ENCODE results near the gene SRL. TPM values are rescaled to one million over a fixed set of nuclear protein-coding genes. Genes with fewer than 3 reads are reported as not detected.

Gene SRL
- total RNA-seq, 6 experiments from 2014 or later: 0.18 to 0.62 (median 0.28) TPM

DNA sequence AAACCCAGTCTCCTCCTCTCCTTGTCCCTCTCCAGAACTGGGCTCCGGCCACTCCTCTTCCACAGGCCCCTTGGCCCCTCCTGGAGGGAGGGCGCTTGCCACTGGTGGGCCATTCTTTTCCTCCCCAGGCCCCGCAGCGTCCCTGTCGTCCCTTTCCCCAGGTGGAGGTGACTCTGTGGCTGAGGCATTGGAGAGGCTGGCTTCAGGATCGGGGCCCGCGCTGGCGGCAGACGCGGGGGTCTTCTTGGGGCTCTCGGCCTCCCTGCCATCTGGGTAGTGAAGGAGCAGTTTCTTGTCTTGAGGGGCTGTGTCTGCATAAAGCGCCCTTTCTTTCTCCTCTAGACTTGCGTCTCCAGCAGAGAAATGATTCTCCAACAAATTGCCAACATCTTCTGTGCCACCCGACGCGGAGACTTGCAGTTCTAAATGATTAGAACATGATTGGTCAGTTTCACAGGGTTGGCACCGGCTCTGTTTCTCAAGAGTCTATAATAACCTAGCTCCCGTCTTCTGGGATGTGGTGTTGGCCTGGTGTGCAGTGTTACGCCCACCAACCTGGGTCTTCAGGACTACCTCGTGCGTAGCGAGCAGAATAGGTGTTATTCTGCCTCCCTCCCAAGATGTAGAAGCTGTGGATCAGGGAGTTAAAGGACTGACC, 34.1 kb downstream of the SRL start:
- Histone ChIP-seq H3K9me3 (no peaks in the 10 kb centered on the region), H3K4me3 (no peak overlapping the region), H3K36me3 (no peaks in the 10 kb centered on the region), H3K4me1 (peaks cover 0 to 10% (median 0%) of the 10 kb centered on the region in 4 donors), H3K27me3 (no peaks in the 10 kb centered on the region), H3K27ac (no peak overlapping the region)
- TF ChIP-seq, protein P1, sequence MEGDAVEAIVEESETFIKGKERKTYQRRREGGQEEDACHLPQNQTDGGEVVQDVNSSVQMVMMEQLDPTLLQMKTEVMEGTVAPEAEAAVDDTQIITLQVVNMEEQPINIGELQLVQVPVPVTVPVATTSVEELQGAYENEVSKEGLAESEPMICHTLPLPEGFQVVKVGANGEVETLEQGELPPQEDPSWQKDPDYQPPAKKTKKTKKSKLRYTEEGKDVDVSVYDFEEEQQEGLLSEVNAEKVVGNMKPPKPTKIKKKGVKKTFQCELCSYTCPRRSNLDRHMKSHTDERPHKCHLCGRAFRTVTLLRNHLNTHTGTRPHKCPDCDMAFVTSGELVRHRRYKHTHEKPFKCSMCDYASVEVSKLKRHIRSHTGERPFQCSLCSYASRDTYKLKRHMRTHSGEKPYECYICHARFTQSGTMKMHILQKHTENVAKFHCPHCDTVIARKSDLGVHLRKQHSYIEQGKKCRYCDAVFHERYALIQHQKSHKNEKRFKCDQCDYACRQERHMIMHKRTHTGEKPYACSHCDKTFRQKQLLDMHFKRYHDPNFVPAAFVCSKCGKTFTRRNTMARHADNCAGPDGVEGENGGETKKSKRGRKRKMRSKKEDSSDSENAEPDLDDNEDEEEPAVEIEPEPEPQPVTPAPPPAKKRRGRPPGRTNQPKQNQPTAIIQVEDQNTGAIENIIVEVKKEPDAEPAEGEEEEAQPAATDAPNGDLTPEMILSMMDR (IDR thresholded peaks at IDR 0.05): no peak
- TF ChIP-seq POLR2A (IDR thresholded peaks at IDR 0.05): no peak
- intact Hi-C loops (cut with DNase I): no loop called here
- WGBS (ENCODE audit: insufficient coverage, low coverage, low lambda C conversion rate, missing lambda C conversion rate): 88% methylated on average over 5 of the region's 23 CpGs
- ATAC-seq (no peak), DNase-seq (no peak)

DNA sequence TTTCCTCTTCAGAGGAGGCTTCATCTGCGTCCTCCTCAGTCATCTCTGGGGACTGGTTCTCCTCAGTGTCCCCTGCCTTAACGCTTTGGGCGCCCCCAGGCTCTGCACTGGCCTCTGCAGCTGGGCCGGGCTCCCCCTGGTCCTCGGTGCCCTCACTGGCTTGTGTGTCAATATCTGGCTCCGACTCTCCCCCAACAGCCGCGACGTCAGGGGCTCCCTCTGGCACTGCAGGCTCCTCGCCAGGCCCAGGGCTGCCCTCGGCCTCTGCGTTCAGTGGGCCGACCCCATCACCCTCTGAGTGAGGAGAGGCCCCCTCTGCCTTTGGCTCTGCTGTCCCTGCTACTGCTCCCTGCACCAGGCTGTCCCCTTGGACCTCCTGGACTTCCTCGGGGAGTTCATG, 34.7 kb downstream of the SRL start:
- no peak for TF ChIP-seq POLR2A (IDR thresholded peaks at IDR 0.05)
- TF ChIP-seq, protein P1 (IDR thresholded peaks at IDR 0.05): no peak
- Histone ChIP-seq H3K4me1 (peaks cover 0 to 10% (median 0%) of the 10 kb centered on the region in 4 donors), H3K4me3 (no peak overlapping the region), H3K36me3 (no peaks in the 10 kb centered on the region), H3K9me3 (no peaks in the 10 kb centered on the region), H3K27me3 (no peaks in the 10 kb centered on the region), H3K27ac (no peak overlapping the region)
- intact Hi-C loops (cut with DNase I): no loop called here
- no peak for DNase-seq
- ATAC-seq: no peak
- 61% methylated on average over 11 of the region's 14 CpGs for WGBS (ENCODE audit: insufficient coverage, low coverage, low lambda C conversion rate, missing lambda C conversion rate)

DNA sequence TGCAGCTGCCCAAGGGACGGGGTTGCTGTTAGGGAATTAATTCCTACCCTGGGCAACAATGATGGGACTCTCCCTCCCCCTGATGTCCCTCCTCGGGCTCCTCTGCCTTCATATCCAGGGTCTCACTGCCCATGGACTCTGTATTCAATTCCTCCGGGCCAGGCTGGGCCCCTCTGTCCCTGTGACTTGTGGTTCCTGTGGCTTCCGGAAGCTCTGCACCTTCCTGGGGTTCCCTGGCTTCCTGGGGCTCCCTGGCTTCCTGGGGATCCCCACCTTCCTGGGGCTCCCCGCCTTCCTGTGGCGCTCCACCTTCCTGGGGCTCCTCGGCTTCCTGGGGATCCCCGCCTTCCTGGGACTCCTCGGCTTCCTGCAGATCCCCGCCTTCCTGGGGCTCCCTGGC, 35.2 kb downstream of the SRL start:
- H3K27me3 ChIP-seq: no peaks in the 10 kb centered on the region
- intact Hi-C loops (cut with DNase I): no loop called here

DNA sequence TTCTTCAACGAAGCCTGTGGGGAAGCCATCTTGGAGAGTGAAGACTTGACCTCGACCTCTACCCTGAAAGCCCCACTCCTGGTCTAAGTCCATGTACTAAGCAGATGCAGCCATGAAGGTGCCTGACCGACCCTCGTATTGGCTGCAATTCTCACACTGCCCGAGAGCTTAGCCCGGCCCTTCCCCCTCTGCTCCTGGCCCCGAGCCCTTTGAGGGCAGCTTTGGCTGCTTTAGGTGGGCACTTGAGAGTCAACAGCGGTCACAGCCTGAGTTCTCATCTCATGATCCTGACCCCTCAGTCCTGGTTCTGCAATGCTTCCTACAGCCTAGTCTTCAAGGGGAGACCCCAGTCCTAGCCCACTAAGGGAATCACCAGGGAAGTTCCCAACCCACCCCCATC, 35.9 kb downstream of the SRL start:
- TF ChIP-seq, protein P1 (IDR thresholded peaks at IDR 0.05): no peak
- TF ChIP-seq POLR2A (IDR thresholded peaks at IDR 0.05): no peak
- Histone ChIP-seq H3K36me3 (no peaks in the 10 kb centered on the region), H3K27ac (no peak overlapping the region), H3K4me1 (peaks cover 0 to 10% (median 0%) of the 10 kb centered on the region in 4 donors), H3K9me3 (no peaks in the 10 kb centered on the region), H3K27me3 (no peaks in the 10 kb centered on the region), H3K4me3 (no peak overlapping the region)
- ATAC-seq (no peak), DNase-seq (no peak)
- intact Hi-C loops (cut with DNase I): no loop called here
- WGBS (ENCODE audit: insufficient coverage, low coverage, low lambda C conversion rate, missing lambda C conversion rate): 96% methylated on average over 5 of the region's 8 CpGs

More for the DNA sequence above, 35.2 kb downstream of the SRL start:
- Histone ChIP-seq H3K36me3 (no peaks in the 10 kb centered on the region), H3K4me1 (peaks cover 0 to 10% (median 0%) of the 10 kb centered on the region in 4 donors), H3K4me3 (no peak overlapping the region), H3K27ac (no peak overlapping the region), H3K9me3 (no peaks in the 10 kb centered on the region)
- no peak for TF ChIP-seq POLR2A (IDR thresholded peaks at IDR 0.05)
- TF ChIP-seq, protein P1 (IDR thresholded peaks at IDR 0.05): no peak
- ATAC-seq (no peak), DNase-seq (no peak)
- 64% methylated on average over 3 of the region's 10 CpGs for WGBS (ENCODE audit: insufficient coverage, low coverage, low lambda C conversion rate, missing lambda C conversion rate)
